ENCODE data around the gene TET3.

TET3 gene

DNA sequence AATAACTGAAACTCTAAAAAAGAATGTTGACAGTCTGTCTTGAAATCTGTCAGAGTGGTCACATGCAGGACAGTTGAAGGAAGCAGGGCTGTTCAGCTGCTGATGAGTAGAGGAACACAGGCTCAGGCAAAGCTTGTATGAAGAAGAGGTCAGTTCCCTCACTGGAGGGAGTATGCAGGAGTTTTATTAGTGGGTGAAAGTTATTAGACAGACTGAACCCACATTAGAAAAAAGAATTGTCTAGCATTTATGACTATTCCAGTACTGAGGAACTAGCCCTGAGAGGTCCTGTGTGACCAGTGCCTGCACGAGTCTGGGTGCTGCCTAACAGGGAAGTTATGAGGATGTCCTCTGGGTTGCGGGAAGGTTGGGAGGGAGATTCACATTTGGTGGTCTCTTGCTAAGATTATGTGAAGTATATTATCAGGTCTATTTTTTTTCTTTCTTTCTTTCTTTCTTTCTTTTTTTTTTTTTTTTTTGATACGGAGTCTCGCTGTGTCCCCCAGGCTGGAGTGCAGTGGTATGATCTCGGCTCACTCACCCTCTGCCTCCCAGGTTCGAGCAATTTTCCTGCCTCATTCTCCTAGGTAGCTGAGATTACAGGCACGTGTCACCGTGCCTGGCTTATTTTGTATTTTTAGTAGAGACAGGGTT lies 9.6 kb downstream of the TET3 start:
- Histone ChIP-seq H3K4me3 (ENCODE audit: low read length) (no peak overlapping the region), H3K36me3 (ENCODE audit: control insufficient read depth, insufficient read depth, low read length) (no peaks in the 10 kb centered on the region), H3K4me1 (ENCODE audit: control insufficient read depth, insufficient read depth, low read length) (peaks cover 2% of the 10 kb centered on the region), H3K27me3 (ENCODE audit: control insufficient read depth, insufficient read depth, low read length) (no peaks in the 10 kb centered on the region), H3K9ac (ENCODE audit: low read length) (no peak overlapping the region), H3K9me3 (ENCODE audit: control insufficient read depth, low read length) (no peaks in the 10 kb centered on the region)

DNA sequence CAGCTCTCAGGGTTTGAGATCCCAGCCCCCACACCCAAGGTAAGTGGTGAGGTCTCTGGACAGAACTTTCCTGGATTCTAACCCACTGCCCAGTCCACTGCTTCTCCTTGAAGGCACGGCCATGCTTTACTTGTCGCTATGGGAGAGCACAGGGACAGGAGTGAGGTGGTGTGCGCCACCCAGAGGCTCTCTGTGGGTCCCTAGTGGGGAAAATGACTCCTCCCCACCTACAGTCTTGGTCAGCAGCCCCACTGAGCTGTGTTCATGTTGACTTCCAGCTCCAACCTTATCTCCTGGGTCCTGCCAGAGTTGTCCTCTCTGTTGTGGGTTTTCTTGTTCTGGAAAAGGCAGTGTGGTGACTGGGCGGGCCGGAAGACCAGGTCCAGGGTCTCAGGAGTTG lies 11.1 kb downstream of the TET3 start:
- peaks cover 15% of the 10 kb centered on the region for H3K4me1 ChIP-seq (ENCODE audit: control insufficient read depth, insufficient read depth, low read length)
- H3K9me3 ChIP-seq (ENCODE audit: control insufficient read depth, low read length), result no peaks in the 10 kb centered on the region
- H3K9ac ChIP-seq (ENCODE audit: low read length), result no peak overlapping the region
- H3K4me3 ChIP-seq (ENCODE audit: low read length), result no peak overlapping the region
- no peaks in the 10 kb centered on the region for H3K27me3 ChIP-seq (ENCODE audit: control insufficient read depth, insufficient read depth, low read length)
- H3K36me3 ChIP-seq (ENCODE audit: control insufficient read depth, insufficient read depth, low read length), result no peaks in the 10 kb centered on the region

DNA sequence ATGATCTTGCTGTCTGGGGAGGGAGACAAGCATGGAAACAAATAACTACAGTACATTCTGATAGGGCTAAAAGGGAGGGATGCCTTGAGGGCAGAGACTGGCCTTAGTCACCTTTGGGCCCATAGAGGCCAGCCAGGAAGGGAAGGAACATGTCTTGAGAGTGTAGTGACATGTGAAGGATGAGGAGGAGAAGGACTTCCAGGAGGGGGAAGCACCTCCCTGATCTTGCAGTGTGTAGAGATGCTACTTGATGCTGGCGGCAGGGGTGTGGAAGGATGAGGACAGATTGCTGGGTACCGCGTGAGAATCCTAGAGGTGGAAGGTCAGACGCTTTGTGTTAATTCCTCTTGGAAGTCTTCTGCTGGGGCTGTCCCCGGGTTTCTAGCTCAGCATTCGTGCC lies 13.1 kb downstream of the TET3 start:
- Histone ChIP-seq H3K9ac (ENCODE audit: low read length) (no peak overlapping the region), H3K4me1 (ENCODE audit: control insufficient read depth, insufficient read depth, low read length) (peaks cover 23% of the 10 kb centered on the region), H3K4me3 (ENCODE audit: low read length) (no peak overlapping the region), H3K36me3 (ENCODE audit: control insufficient read depth, insufficient read depth, low read length) (no peaks in the 10 kb centered on the region), H3K9me3 (ENCODE audit: control insufficient read depth, low read length) (no peaks in the 10 kb centered on the region), H3K27me3 (ENCODE audit: control insufficient read depth, insufficient read depth, low read length) (no peaks in the 10 kb centered on the region)

DNA sequence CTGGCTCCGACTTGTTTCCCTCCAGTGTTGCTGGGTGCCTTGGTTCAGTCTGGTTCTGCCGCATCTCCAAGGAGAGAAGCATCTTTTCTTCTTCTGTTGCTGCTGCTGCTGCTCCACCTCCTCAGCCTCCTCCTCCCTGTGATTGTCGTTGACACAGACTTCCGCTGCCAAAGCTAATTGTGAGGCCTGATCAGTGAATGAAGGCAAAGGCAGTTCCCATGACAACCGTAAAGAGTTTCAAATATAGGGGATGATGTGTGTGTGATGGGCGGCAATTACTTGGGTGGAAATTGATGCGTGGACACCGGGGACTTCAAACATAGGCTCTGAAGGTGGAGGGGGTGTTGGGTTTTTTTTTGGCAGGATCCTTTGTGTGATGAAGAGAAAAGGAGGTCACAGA lies 13.7 kb downstream of the TET3 start:
- H3K4me1 ChIP-seq (ENCODE audit: control insufficient read depth, insufficient read depth, low read length), result peaks cover 28% of the 10 kb centered on the region
- no peaks in the 10 kb centered on the region for H3K27me3 ChIP-seq (ENCODE audit: control insufficient read depth, insufficient read depth, low read length)
- no peak overlapping the region for H3K4me3 ChIP-seq (ENCODE audit: low read length)
- no peaks in the 10 kb centered on the region for H3K36me3 ChIP-seq (ENCODE audit: control insufficient read depth, insufficient read depth, low read length)
- no peak overlapping the region for H3K9ac ChIP-seq (ENCODE audit: low read length)
- H3K9me3 ChIP-seq (ENCODE audit: control insufficient read depth, low read length), result no peaks in the 10 kb centered on the region

DNA sequence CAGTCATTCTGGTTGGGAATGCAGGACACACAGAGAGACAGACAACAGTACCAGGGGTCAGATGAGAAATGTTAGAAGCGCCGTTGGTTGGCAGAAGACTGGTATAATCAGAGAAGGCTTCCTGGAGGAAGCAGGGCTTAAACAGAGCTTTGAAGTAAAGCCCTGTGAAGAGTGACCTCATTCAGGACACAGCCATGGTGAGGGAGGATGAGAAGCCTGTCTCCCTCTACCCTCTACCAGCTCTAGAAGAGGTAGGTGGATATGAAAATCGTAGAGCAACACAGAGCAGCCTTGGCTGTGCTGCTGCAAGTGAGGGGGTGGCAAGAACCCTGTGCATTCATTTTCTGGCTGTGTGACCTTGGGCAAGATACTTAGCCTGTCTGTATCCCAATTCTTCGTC lies 14.2 kb downstream of the TET3 start:
- no peaks in the 10 kb centered on the region for H3K9me3 ChIP-seq (ENCODE audit: control insufficient read depth, low read length)
- H3K9ac ChIP-seq (ENCODE audit: low read length), result no peak overlapping the region
- H3K36me3 ChIP-seq (ENCODE audit: control insufficient read depth, insufficient read depth, low read length), result no peaks in the 10 kb centered on the region
- no peak overlapping the region for H3K4me3 ChIP-seq (ENCODE audit: low read length)
- H3K4me1 ChIP-seq (ENCODE audit: control insufficient read depth, insufficient read depth, low read length), result peaks cover 32% of the 10 kb centered on the region
- H3K27me3 ChIP-seq (ENCODE audit: control insufficient read depth, insufficient read depth, low read length), result no peaks in the 10 kb centered on the region

DNA sequence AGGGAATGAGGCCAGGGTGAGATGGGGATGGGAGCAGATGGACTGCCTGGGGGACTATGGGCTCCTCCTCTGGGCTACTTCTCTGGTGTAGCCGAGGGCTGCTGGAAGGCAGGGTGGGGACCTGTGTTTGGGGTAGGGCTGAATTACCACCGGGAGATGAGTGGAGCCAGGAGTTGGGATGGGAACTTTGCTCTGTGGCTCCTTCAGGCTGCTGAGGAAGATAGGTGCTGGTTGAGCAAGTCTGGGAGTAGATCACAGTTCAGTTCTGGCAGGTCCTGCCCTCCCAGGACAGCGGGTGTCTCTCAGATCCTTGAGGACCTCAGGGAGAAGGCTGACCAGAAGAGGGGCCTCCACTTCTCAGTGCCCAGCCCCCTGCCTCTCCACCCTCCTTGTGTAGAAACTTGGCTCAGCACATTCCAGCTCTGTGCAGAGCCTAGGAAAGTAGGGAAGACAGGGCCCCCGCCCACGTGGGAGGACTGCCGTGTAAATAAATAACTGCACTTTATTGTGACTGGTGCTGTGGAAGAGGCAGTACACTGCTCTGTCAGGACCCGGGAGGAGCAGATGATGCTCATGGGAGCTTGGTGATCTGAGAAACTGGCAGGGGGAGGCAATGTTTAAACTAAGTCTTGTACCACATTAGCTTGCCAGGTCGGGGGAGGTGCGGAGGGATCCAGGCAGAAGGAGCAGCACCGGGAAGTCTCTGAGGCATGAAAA lies 15.3 kb downstream of the TET3 start:
- Histone ChIP-seq H3K27me3 (ENCODE audit: control insufficient read depth, insufficient read depth, low read length) (no peaks in the 10 kb centered on the region), H3K36me3 (ENCODE audit: control insufficient read depth, insufficient read depth, low read length) (no peaks in the 10 kb centered on the region), H3K9ac (ENCODE audit: low read length) (no peak overlapping the region), H3K9me3 (ENCODE audit: control insufficient read depth, low read length) (no peaks in the 10 kb centered on the region), H3K4me1 (ENCODE audit: control insufficient read depth, insufficient read depth, low read length) (peaks cover 41% of the 10 kb centered on the region), H3K4me3 (ENCODE audit: low read length) (no peak overlapping the region)

DNA sequence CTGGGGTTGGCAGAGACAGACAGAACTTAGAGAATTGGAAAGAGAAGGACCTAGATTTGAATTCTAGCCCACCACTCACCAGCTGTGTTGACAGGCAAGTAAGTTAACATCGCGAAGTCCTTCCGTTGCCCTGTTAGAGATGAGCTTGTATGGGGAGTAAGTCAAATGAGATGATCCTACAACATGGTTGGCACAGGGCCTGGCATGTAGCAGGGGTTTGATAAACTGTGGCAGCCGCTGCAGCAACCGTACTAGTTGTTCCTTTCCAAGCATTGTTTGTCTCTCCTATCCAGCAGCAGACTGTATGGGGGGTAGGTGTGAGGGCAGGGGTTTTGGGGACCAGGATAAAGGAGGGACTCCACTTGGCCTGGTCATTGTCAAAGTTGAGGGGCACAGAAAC lies 16.0 kb downstream of the TET3 start:
- H3K36me3 ChIP-seq (ENCODE audit: control insufficient read depth, insufficient read depth, low read length), result no peaks in the 10 kb centered on the region
- no peak overlapping the region for H3K9ac ChIP-seq (ENCODE audit: low read length)
- H3K9me3 ChIP-seq (ENCODE audit: control insufficient read depth, low read length), result no peaks in the 10 kb centered on the region
- H3K4me1 ChIP-seq (ENCODE audit: control insufficient read depth, insufficient read depth, low read length), result peaks cover 41% of the 10 kb centered on the region
- H3K27me3 ChIP-seq (ENCODE audit: control insufficient read depth, insufficient read depth, low read length), result no peaks in the 10 kb centered on the region
- no peak overlapping the region for H3K4me3 ChIP-seq (ENCODE audit: low read length)

DNA sequence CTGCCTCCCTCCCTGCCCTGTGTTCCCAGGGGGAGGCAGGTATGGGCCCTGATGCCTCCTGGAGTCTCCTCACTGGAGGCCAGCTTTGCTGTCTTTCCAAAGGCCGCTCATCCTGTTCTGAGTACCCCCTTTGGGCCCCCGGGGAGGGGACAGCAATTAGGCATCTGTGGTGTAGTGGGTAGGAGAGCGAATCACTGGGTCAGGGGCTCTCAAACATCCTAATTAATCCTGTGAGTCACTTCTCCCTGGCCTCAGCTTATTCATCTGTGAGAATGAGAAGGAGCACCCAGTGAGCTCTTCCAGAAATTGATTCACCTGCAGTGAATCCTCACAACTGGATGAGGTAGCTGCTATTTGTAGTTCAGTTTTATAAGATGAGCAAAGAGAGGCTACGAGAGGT lies 16.4 kb downstream of the TET3 start:
- Histone ChIP-seq H3K4me3 (ENCODE audit: low read length) (no peak overlapping the region), H3K9ac (ENCODE audit: low read length) (no peak overlapping the region), H3K4me1 (ENCODE audit: control insufficient read depth, insufficient read depth, low read length) (peaks cover 41% of the 10 kb centered on the region)

DNA sequence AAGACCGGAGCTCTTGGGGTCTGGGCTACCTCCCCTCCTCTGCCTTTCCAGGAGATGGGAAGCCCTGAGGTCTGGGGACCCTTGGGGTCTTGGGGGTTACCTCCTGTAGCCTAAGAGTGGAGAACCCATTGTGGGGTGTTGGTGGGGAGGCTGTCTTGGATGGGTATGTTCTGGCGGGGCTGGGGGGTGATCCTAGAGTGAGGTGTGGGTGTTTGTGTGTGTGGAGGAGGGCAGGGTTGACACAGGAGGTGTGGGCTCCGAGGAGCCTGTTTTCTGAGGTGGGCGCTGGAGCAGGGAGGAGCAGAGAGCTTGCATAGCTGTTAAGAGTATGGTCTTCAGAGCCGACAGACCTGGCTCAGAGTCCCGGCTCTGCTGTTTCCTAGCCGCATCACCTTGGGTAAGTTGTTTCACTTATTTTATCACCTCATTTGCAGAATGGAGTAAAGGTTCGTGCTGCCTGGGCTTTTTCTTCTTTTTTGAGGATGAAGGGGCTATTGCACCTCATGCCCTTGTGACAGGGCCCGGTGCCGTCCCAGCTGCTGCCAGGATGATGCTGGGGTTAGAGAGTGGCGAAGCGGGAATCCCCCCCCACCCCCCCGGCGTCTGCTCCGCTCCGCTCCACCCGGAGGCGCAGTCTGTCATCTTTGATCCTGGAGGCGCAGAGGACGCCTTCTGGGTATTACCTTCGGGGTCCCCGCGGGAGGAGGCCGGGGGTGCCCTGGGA lies 17.2 kb downstream of the TET3 start:
- H3K9me3 ChIP-seq (ENCODE audit: control insufficient read depth, low read length), result no peaks in the 10 kb centered on the region
- H3K36me3 ChIP-seq (ENCODE audit: control insufficient read depth, insufficient read depth, low read length), result no peaks in the 10 kb centered on the region
- peaks cover 41% of the 10 kb centered on the region for H3K4me1 ChIP-seq (ENCODE audit: control insufficient read depth, insufficient read depth, low read length)
- no peak overlapping the region for H3K9ac ChIP-seq (ENCODE audit: low read length)
- no peaks in the 10 kb centered on the region for H3K27me3 ChIP-seq (ENCODE audit: control insufficient read depth, insufficient read depth, low read length)
- no peak overlapping the region for H3K4me3 ChIP-seq (ENCODE audit: low read length)

More for the DNA sequence above, 16.4 kb downstream of the TET3 start:
- no peaks in the 10 kb centered on the region for H3K36me3 ChIP-seq (ENCODE audit: control insufficient read depth, insufficient read depth, low read length)
- H3K27me3 ChIP-seq (ENCODE audit: control insufficient read depth, insufficient read depth, low read length), result no peaks in the 10 kb centered on the region
- H3K9me3 ChIP-seq (ENCODE audit: control insufficient read depth, low read length), result no peaks in the 10 kb centered on the region

DNA sequence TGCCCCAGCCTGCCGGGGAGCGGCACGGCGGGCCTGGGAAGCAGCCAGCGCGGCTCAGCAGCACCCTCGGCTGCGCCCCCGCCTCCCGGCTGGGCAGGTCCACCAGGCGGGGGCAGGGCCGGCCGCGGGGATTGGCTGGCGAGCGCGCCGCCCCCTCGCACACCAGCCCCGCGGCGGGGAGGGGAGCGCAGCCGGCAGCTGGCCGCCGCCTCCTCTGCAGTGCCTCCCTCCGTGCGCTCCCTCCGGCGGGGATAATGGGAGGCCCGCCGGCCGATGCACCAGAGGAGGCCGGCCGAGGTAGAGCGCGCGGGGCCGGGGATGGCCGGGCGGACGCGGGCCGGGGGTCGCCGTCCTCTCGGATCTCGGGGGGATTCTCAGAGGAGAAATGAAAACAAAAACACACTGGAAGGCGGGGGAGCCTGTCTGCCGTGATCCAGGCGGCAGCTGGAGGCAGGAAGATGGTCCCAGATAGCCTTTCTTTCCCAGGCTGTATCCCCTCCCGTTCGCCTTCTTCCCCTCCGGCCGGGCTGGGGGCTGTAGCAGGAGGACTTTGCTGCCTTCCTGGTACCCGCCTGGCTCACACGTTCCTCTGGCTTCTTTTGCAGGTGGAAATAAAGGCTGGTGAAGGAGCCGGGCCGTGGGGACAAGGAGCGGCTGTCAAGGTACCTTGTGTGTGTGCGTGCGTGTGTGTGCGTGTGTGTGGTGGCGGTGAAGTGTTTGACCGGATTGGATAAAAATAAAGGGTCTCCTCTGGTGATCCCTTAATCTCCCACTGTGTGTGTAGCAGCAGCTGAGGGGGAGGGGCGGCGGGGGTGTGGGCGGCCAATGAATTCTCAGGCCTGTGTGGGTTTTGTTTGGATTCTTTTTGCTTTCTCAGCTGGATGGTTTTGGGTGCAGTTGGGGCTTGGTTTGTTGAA lies 18.1 kb downstream of the TET3 start:
- Histone ChIP-seq H3K4me3 (ENCODE audit: low read length) (peak overlapping the region; percentile 46), H3K9me3 (ENCODE audit: control insufficient read depth, low read length) (no peaks in the 10 kb centered on the region), H3K9ac (ENCODE audit: low read length) (peak overlapping the region; percentile 62), H3K36me3 (ENCODE audit: control insufficient read depth, insufficient read depth, low read length) (no peaks in the 10 kb centered on the region), H3K4me1 (ENCODE audit: control insufficient read depth, insufficient read depth, low read length) (peaks cover 41% of the 10 kb centered on the region), H3K27me3 (ENCODE audit: control insufficient read depth, insufficient read depth, low read length) (no peaks in the 10 kb centered on the region)

DNA sequence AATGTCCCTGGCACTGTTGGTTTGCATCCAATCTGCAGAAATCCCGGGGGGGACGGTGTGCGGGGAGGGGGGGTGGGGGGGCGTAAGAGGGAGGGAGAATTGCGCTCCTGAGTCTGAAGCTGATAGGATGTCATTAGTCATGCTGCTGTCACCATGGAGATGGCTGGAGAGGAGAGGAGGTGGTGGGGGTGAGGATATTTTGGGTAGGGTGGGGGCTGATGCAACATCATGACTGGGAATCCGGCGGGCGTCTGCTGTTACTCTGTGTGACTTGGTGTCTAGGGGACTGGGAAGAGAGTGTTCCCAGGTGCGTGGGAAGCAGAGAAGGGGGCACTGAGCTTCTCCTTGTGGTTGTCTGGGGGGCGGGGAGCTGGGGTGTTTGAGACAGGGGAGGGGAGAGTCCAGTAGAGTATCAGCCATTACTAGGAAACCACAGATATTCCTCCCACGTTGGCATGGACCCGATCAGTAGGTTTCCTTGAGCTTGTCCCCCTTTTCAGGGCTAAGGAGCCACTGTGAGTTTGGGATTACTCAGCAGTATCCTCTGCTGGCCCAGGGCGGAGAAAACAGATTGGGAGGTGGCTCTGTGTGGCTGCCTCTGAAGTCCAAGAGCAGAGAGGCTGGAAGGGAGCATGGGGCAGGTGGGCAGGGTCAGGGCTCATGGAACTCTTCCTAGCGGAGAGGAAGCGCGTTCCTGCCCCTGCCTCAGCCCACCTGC lies 18.9 kb downstream of the TET3 start:
- H3K36me3 ChIP-seq (ENCODE audit: control insufficient read depth, insufficient read depth, low read length), result no peaks in the 10 kb centered on the region
- H3K27me3 ChIP-seq (ENCODE audit: control insufficient read depth, insufficient read depth, low read length), result no peaks in the 10 kb centered on the region
- H3K9ac ChIP-seq (ENCODE audit: low read length), result no peak overlapping the region
- no peaks in the 10 kb centered on the region for H3K9me3 ChIP-seq (ENCODE audit: control insufficient read depth, low read length)
- no peak overlapping the region for H3K4me3 ChIP-seq (ENCODE audit: low read length)
- H3K4me1 ChIP-seq (ENCODE audit: control insufficient read depth, insufficient read depth, low read length), result peaks cover 41% of the 10 kb centered on the region
